ENCODE results near the gene RNPS1.

- no peak for TF ChIP-seq EZH2 (IDR thresholded peaks at IDR 0.05; ENCODE audit: borderline replicate concordance, low read length)
- TF ChIP-seq CTCF (conservative IDR thresholded peaks at IDR 0.05 in 1 of 2, IDR thresholded peaks at IDR 0.05 in 1 of 2; ENCODE audit: extremely low read depth in 1 of 2, insufficient read depth in 1 of 2, low read depth in 1 of 2, low read length in 2 of 2), result no peak
Measured at GRCh38 chr16:2270588-2271470, 2.9 kb upstream of the RNPS1 start.

Data from mammary epithelial cell (primary cell).